GM21529 (cell line): ENCODE results near the gene CTNND1.
A peak's percentile ranks its signal among the peaks of the same experiment; 100 is the strongest.
"Not testable (repeated sequence)": the region's sequence is repeated elsewhere in the genome, so short reads cannot be mapped to it uniquely, and the experiment has no call there.

Experiments used
- ATAC-seq: cut with Tn5 transposase; IDR thresholded peaks from one replicate; pipeline ENCODE4 v1.9.1; 2021; ENCODE audit not compliant: unreplicated experiment

Gene CTNND1, protein sequence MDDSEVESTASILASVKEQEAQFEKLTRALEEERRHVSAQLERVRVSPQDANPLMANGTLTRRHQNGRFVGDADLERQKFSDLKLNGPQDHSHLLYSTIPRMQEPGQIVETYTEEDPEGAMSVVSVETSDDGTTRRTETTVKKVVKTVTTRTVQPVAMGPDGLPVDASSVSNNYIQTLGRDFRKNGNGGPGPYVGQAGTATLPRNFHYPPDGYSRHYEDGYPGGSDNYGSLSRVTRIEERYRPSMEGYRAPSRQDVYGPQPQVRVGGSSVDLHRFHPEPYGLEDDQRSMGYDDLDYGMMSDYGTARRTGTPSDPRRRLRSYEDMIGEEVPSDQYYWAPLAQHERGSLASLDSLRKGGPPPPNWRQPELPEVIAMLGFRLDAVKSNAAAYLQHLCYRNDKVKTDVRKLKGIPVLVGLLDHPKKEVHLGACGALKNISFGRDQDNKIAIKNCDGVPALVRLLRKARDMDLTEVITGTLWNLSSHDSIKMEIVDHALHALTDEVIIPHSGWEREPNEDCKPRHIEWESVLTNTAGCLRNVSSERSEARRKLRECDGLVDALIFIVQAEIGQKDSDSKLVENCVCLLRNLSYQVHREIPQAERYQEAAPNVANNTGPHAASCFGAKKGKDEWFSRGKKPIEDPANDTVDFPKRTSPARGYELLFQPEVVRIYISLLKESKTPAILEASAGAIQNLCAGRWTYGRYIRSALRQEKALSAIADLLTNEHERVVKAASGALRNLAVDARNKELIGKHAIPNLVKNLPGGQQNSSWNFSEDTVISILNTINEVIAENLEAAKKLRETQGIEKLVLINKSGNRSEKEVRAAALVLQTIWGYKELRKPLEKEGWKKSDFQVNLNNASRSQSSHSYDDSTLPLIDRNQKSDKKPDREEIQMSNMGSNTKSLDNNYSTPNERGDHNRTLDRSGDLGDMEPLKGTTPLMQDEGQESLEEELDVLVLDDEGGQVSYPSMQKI

DNA sequence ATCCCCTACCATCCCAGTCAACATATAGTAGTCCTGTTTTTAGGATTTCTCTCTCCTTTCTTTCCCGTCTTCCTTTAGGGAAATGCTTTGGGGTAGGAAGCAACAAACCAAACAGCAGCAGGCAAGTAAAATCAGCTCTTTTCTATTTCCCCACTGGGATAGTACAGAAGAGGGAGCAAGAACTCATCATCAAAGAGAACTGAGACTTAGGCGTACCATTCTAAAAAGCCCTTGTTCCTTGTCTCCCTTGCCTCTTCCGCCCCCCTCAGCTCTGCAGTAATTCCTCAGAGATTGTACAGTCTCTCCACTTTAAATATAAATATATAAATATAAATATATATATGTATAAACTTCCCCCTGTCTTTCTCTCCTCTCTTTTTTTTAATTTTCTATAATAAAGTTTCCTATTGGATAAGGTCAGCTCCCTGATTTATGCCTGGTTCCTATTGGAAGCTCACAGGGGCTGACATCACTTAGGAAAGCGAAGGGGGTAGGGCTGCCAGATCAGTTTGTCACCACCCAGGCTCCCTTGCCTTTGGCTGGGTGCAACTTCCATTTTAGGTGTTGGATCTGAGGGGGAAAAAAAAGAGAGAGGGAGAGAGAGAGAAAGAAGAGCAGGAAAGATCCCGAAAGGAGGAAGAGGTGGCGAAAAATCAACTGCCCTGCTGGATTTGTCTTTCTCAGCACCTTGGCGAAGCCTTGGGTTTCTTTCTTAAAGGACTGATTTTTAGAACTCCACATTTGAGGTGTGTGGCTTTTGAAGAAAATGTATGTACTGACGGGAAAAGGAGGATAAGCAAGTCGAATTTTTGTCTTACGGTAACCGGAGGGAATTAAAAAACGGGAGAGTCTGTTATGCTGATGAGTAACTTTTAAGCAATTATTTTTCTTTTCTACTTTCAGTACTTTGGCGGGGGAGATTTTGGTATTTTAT lies at the start of gene CTNND1:
TSS of gene CTNND1 (plus strand) at position 502 of the 934 bp plus-strand sequence. CDS start 29,677 bp downstream, outside the sequence.
- ATAC-seq, result peak; percentile 98

DNA sequence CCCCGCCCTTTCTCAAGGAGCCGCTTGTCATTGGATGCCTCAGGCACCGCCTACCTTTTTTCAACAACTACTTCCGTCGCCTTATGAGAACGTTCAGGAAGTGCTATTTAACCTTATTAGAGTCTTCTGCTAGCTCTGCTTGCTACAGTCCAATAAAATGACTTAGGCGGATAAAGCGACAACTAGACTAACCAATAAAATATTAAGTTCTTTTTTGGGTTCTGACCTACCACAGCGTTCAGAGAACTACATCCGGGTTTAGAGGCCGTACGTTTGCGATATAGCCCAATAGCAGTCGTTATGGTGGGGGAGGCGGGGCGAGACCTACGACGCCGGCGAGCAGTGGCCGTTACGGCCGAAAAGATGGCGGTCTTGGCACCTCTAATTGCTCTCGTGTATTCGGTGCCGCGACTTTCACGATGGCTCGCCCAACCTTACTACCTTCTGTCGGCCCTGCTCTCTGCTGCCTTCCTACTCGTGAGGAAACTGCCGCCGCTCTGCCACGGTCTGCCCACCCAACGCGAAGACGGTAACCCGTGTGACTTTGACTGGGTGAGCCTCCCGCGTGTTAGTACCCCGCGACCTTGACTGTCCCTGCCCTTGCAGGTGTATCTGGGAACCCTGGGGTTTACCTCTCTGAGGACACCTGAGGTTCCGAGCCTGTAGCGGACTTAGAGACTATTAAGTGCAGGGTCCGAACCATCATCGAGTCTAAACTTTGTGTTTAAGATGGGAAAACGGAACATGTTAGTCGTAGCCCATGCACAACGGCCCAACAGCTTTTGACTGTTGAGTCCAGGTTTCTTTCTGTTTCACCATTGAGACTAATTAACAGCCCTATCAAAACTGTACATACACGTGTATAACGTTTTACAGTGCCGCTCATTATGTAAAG lies 49.1 kb upstream of the CTNND1 start, which contains the start of gene TMX2:
TSS of gene TMX2 (plus strand) at position 338 of the 895 bp plus-strand sequence. CDS start at position 364, 26 bp downstream.
- peak; percentile 92 for ATAC-seq

DNA sequence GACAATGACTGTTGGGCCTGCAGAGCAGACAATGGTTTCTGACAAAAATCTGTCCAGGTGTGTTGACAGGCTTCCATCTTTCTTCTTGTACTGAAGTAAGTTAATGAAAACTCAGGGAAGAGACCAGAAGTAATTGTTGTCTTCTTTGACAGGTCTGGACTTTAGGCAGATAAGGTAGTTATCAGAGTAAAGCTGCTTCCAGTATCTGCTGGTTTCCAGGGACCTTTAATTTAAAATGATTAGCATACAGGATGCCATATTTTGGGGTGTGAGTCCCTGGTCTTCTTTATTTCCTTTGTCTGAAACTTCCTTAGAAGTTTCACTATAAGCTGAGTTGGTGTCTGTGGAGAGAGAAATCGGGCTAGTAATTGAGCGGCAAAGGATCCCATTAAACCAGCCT lies 47.8 kb upstream of the CTNND1 start:
- ATAC-seq, result no peak

DNA sequence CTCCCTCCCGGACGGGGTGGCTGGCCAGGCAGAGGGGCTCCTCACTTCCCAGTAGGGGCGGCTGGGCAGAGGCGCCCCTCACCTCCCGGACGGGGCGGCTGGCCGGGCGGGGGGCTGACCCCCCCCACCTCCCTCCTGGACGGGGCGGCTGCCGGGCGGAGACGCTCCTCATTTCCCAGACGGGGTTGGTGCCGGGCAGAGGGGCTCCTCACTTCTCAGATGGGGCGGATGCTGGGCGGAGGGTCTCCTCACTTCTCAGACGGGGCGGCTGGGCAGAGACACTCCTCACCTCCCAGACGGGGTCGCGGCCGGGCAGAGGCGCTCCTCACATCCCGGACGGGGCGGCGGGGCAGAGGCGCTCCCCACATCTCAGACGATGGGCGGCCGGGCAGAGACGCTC lies 44.9 kb upstream of the CTNND1 start:
- ATAC-seq, result not testable (repeated sequence)

DNA sequence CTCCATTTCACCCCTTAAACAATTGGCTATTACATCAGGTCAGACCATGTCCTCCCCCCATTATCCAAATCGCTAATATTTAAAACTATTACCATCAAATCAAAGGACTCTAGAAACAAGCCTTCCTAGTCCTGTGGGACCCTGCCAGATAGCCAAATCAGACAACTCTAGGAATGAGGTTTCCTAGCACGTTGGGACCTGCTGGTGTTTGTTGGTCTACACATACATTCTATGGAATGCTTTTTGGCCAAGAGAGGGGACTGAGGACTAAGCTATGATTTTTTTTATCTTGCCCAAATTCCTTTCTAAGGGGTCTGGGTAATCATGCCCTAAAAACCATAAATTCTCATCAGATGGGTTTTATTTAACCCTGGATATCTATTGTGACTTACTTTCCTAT lies 34.4 kb upstream of the CTNND1 start:
- ATAC-seq, result no peak

DNA sequence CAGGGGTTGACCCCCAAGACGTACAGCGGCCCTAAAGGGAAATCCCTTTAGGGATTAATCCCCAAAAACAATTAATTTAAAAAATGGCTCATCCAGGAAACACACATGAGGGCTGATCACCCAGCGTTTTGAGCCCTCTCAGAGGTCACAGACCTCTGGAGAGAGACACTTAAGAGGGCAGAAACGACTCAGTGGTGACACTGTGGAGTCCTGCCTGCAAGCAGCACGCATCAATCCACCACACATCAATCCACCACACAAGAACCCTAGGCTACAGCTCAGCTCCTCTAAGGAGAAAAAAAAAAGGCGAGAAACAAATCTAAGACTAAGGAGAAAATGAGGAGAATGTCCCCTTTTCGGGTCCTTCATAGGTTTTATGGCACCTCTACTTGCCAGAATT lies 32.8 kb upstream of the CTNND1 start:
- ATAC-seq, result no peak

DNA sequence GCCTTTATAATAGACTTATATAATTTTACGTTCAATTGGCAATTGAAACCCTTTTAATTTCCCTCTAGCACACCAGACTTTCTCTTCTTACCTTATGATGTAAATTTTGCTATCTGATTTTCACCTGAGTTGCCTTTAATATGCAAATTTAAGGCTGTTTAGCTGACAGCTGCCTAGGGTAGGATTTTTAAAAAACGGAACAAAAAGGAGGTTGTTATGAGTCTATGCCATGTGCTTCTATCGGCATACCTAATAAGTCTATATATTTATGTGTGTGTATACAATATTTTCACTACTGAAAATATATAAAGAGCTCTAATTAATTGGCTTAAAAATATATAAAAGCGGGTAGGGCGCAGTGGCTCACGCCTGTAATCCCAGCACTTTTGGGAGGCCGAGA lies 32.1 kb upstream of the CTNND1 start:
- ATAC-seq, result peak; percentile 62

DNA sequence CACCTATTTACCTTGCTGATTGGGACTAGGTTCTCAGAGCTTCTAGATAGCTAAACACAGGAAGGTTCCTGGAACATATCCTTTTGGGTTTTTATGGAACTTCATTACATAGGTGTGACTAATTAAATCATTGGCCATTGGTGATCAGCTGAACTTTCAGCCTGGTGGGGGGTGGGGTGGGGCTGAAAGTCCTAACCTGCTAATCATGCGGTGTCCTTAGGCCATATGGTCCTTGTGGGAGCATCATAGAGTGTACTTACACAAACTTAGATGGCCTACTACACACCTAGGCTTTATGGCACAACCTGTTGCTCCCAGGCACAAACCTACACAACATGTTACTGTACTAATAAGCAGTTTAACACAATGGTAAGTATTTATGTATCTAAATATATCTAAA lies 28.9 kb upstream of the CTNND1 start:
- no peak for ATAC-seq

DNA sequence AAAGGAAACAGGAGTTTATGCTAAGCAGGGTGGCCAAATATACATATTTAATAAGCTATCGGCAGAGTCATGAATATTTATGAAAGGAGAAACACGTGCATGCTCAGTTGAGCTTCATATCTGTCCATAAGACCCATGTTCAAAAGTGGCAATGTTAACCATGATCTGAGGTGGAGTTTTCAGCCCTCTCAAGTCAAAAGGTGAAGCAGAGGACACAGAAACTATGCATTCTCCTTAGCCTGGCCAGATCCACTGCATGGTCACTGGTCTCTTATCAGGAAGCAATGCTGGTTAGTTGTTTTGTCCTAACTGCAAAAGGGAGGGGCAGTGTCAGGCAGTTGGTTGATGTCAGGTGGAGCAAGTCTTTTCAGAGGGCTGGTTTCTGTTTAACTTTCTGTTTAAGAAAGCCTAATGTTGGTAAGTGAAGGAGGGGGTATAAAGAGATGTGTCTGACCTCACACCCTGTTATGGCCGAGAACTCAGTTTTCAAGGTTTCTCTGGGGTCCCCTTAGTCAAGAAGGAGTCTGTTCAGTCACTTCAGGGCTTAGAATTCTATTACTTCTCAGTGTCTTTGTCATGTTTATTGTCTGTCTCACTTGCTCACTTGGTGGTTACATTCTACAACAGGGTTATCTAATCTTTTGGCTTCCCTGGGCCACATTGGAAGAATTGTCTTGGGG lies 25.8 kb upstream of the CTNND1 start:
- ATAC-seq, result peak; percentile 57

DNA sequence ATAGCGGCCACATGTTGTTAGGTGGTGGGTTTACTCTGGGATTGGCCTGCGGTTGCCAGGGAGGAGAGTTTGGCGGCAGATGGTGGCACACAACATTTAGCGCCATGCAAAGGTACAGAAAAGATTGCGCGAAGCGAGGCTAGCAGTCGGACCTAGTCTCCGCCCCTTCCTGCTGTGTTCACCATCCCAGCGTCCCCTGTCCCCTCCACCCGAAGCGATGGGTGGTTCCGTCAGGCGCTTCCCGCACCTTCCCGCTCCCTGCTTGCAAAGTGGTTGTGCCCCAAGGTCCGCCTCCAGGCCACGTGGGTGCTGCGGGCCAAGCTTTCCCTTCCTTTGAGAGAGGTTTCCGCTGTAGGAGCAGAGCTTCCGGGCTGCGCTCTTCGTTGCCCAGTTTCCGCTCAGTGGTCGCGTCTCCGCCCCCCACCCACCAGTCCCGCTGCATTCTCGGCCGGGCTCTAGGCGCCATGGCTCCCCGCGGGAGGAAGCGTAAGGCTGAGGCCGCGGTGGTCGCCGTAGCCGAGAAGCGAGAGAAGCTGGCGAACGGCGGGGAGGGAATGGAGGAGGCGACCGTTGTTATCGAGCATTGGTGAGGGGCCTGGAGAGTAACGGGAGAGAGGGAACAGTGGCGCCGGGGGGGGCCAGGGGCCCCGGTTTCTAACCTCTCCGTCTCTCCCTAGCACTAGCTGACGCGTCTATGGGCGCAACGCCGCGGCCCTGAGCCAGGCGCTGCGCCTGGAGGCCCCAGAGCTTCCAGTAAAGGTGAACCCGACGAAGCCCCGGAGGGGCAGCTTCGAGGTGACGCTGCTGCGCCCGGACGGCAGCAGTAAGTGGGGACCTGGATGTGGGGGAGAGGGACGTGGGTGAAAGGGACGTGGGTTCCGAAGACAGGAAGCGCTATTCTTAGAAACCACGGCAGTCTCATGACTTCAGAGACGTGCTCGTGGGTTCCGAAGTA lies 20.2 kb upstream of the CTNND1 start, which contains the start of gene SELENOH:
TSS of gene SELENOH (plus strand) at position 360 of the 955 bp plus-strand sequence. CDS start at position 465, 105 bp downstream.
- ATAC-seq, result peak; percentile 91

DNA sequence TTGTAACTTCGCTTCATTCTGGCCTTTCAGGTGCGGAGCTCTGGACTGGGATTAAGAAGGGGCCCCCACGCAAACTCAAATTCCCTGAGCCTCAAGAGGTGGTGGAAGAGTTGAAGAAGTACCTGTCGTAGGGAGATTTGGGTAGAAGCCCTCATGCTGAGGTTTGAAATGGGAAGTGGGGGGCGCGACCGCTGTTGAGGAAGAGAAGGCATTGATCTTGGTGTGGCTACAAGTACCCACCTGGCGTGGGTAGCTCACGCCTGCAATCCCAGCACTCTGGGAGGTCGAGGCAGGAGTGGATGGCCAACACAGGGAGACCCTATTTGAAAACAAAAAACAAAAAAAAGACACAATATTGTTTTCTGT lies 19.5 kb upstream of the CTNND1 start:
- ATAC-seq, result no peak

DNA sequence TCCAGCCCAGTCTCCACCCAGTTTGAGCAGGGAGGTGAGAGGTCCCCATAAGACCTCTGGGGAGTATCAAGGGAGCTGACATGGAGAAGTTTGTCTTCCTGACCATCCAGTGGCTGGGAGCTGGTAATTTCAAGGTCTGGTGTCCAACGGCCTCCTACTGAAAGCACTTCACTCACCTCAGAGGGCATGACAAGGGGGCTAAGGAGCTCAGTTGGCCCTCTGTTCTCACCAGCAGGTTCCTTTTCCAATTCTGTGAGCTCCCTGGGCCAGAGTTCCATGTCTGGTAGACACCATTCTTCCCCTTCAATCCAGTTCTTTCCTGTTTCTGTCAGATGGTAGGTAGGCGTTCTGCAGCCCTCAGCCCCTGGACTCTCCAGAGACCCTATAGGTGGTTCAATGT lies 17.2 kb upstream of the CTNND1 start:
- no peak for ATAC-seq

DNA sequence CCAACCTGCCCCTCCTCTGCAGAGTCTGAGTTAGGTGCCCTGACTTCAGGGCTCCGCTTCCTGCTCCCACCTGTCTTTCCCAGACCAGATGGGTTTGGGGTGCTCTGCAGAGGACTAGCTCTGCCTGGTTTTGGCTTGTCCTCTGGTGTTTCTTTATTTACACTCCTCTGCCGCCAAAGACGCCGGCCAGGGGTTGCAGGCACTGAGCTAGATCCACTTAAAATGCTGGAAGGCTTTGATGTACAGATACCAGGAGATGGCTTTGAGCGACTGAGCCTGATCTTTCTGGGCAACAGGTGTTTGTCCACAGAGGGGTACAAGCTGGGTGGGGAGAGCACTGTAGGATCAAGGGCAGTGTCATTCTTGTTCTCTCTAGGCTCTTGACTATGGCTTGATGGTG lies 16.4 kb upstream of the CTNND1 start:
- no peak for ATAC-seq

DNA sequence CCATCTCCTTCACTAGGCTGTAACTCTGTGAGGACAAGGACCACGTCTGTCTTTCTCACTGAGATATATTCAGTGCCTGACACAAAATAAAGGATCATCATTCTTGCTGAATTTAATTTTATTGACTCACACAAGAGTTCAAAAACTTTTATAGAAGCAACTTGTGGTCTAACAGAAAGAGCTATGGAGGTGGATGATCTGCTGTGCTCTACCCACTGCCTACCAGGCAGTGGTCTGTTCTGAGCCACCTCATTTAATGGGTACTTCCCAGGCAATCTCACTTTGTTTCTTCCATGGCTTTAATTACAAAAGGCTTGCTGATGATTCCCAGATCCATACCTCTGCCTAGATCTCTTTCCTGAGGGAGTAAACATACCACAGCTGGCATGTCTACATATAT lies 14.7 kb upstream of the CTNND1 start:
- ATAC-seq, result no peak

DNA sequence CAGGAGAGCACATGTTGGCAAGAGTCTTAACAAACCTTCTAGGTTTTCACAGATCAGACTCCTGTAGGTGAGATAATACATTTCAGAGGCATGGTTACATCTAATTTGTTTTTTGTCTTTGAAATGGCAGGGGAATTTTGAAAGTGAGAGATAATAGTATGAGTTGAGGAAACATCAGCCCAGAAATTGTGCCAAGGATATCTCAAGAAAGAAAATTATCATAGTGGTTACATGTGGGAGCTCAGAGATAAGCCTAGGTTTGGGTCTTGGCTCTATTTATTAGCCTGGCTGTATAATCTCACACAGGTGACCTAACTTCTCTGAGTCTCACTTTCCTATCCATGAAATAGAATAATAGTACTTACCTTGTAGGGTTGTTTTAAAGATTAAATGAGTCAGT lies 10.4 kb upstream of the CTNND1 start:
- no peak for ATAC-seq

DNA sequence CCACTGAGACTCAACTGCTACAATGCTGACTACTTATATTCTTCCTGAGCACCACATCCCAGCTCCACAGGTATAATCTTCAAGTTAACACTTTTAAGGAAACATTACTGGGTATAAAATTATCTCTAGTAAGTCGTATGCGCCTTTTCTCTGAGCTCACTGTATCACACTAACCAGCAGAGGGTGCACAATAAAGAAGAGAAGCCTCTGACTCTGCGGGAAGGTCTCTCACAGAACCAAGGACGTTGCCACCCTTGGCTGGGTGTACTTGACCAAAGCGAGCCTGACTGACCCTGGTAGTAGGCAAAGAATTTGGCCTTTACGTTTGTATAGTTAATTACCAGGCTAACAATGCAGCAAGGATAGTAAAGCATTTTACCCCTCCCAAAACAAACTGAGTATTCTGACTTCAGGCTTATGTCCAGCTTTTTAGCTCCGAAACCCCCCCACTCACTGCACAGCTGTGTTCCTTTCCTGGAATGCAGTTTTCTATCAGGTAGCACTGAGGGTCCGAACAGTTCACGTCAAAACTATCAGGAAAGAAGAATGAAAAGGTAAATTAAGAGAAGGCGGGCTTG lies 9.8 kb upstream of the CTNND1 start, which contains the start of gene BTBD18:
TSS of gene BTBD18 (minus strand) at position 144 of the 578 bp plus-strand sequence. CDS start 631 bp downstream, outside the sequence.
- peak; percentile 58 for ATAC-seq

DNA sequence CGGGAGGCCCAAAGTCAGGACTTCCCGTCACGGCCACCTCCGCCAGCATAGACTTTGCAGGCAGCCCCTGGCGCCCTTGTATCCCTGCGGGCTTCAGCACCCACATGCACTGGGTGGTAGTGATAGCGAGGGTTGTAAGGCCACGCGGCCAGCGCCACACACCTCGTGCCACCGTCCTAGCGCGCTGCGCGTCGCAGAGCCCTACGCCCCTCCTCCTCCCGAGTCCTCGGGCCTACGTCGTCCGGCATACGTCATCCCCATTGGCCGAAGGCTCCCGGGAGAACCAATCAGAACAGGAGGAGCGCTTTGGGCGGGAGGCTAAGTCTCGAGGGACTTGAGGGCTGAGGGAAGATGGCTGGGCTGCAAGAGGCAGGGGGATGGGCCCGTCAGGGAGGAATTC lies 8.6 kb upstream of the CTNND1 start:
- no peak for ATAC-seq
